T follicular helper cell (primary cell): ENCODE results near the gene IGF1R.
"Not testable (repeated sequence)": the region's sequence is repeated elsewhere in the genome, so short reads cannot be mapped to it uniquely, and the experiment has no call there.

Experiments
- DNase-seq: peaks from one replicate; pipeline ENCODE4 v3.0.0-alpha.2; 2020; ENCODE audit warnings: low read depth

The IGF1R gene

DNA sequence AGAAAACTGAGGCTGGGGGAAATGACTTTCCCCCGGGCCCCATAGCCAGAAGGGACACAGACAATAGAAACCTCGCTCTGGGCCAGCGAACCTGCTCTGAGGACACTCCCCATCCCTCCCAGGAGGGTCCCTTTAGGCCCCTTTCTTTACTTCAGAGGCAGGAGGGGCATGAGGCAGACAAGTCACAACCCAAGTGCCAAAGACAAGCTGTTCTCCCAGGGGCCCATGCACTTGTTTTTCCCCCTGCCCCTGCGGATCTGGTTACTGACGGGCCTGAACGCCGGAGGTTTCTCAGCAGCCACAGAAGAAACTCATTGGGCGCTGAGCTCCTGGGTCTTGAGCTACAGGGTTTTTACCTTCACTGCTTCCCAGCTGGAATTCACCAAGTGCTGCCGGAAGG lies 349.4 kb downstream of the IGF1R start:
- DNase-seq, result no peak

GRCh38 chr15:98998279-98998678 lies 349.9 kb downstream of the IGF1R start:
- no peak for DNase-seq

GRCh38 chr15:98999233-98999632 lies 350.9 kb downstream of the IGF1R start:
- DNase-seq, result no peak

- DNase-seq, result no peak
These were observed 353.9 kb downstream of the IGF1R start for GRCh38 chr15:99002226-99002625.

DNA sequence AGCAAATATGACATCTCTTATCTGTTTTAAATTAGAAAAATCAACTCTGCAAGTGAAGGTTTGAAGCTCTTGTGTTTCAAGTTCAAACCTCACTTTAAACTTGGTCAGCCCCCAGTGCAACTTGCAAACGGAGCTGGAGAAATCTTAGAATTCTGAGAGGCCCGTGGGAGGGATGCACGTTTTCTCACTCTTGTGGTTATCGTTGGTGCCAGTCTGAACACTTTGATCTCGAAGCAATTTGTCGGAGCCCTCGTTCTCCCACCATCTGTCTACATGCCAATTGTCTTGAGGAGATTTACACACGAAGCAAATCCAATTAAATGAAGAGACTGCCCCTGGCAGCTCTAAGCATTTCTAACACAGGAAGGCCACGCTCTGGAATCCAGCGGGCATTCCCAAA lies 355.0 kb downstream of the IGF1R start:
- not testable (repeated sequence) for DNase-seq

DNA sequence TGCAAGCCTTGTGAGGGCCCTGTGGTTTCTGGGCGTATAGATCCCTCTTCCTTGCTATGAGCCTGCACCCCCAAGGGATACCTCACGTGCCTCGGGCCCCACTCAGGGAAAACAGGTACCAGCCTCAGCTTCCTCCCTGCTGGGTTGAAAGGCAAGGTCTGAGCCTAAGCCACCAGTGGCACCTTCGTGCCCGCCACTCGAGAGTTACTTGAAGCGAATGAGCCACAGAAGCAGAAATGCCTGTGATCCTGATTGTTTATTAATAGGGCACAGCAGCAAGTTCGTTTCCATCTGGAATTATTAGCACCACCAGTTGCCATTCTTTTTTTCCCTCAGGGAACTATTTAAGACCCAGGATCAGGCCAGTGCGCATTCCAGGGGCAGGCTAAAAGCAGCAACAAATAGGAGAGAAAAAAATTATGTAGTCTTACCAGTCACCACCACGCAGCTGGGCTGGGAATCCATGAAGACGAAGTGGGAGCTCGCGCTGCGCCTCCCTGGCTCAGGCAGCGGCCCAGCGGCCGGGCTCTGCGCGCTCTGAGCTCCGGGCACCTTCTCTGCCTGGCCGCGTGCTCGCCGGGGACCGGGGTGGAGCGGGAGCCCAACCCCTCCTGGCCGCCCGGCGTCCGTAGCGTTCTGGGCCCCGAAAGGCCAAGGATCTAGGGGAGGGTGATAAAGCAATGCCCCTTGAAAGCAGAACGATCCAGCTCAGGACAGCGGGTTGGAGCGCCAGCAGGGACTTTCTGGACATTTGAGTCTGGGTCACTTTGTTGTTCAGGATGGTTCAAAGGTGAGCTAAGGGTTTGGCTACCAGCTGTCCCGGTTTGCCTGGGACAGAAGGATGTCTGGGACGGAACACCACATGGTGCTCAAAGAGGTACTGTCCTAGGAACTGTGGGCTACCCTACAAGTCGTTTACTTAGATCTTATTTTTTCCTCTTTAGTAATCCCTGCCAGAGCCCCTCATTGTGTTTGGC lies 356.9 kb downstream of the IGF1R start:
- not testable (repeated sequence) for DNase-seq

DNA sequence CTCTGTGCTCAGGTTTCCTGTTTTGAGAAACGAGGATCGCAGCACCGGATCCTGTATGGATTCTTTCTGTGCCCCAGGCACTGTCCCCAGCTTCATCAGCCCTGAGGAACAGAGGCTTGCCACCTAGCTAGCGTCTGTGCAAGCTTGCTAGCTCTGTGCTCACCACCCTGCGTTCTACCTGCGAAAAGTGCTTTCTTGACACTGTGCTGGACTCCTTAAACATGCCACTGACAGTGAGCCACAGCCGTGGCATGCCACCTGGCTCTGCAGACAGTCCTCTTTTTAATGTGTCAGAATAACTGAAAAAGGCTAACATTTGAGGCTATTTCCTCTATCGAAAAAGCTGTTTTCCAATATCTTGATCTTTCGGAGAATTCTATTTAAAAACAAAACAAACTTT lies 357.8 kb downstream of the IGF1R start:
- DNase-seq, result no peak

GRCh38 chr15:99006904-99007495 lies 358.7 kb downstream of the IGF1R start:
- no peak for DNase-seq

DNA sequence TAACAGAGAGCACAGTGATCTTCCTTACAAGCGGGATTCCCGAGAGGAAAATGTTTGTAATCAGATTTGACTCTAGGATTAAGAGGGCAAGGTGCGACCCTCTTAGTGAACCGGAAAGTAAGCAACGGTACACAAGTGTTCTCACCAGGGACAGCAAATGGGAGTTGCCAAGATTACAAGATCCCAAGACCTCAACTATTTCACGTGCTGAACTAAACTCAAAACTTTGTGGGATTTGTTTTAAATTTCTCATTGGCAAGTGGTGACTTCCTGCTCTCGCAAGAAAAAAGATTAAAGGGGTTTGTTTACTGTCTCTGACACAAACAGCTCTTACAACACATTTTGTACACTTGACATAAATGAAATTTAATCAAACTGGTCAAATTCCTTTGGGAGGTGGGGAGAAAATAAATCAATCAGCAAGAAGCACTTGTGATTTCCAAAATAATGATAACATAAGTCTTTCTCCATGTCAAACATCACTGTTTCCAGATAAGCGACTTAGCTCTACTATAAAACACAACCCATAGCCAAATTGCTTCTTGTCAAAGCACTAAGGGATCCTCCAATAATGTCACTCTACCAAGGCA lies 361.5 kb downstream of the IGF1R start:
- no peak for DNase-seq

DNA sequence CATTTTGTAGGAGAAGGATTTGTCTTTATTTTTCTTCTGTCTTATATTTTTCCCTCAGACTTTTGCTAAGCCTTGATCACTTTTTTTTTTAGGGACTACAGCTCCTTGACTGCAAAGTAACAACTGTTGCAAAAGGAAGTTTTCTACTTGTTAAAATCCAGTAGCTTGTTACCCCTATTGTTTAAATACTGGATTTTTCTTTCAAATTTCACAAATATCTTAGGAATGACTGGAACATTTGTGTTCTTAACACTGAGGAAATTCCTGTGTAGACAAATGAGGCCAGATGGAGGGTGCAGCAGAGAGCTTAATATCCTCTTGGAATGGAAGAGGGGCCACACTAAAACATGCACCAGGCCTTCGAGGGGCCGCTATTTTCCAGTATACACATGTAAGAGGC lies 362.4 kb downstream of the IGF1R start:
- no peak for DNase-seq
